GM19025 (cell line): Measurements from ENCODE around the gene EBPL.
"Not testable (repeated sequence)": the region's sequence is repeated elsewhere in the genome, so short reads cannot be mapped to it uniquely, and the experiment has no call there.

Experiments used
- ATAC-seq: cut with Tn5 transposase; IDR thresholded peaks from one replicate; pipeline ENCODE4 v1.9.1; 2021; ENCODE audit warnings: mild to moderate bottlenecking, low read depth, moderate library complexity; ENCODE audit not compliant: unreplicated experiment

The EBPL gene

GRCh38 chr13:49638030-49638743, 53.1 kb downstream of the EBPL start:
- no peak for ATAC-seq

DNA sequence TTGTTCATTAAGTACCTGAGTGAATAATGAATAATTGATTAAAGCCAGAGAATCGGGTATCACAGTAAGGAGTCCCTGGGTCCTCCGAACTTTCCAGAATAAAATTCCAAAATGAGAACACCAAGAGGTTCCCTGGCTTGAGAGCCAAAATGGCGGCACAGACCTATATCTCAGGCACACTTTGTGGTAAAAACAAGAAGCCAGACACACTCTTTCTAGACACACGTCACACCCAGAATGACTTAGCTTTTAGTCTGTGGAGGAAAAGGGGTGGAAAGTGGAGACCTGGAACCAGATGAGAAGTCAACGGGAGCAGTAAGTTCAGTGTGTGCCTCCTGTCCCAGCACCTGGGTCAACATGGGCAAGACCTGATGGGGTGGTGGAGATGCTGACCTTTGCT, 54.6 kb downstream of the EBPL start:
- ATAC-seq = no peak

DNA sequence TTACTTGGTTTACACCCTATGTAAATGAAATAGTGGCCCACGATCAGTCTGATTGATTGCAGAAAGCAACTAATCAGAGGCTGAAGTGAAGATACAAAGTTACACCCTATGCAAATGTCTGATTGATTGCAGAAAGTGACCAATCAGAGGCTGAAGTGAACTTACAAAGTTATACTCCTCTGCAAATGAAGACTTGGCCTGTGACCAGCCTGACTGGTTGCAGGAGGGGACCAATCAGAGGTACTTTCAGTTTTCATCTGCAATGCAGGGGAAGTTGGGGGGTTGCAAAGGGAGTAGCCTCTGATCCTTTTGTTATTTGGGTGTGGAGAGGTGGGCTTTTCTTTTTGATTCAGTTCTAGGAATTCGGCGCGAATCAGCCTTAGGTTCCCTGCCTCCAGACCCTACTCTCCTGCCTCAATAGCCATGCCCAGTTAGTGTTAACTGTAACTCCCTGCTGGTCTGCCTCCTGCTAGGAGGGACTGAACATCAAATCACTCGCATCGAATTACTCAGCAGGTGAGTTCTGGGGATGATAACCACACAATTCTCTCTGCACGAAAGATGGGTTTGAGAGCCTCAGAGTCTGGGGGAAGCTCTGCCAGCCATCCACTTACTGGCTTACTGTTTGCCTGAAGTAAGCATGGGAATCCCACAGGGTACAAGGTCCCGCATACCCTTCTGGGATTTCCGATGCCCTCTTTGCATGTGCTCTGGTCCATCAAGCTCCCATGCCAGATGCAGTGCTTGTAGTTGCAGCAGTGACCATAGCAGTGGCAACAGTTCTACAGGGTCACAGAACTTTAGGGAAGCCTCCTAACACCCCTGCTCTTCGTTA, 55.5 kb downstream of the EBPL start:
- ATAC-seq = peak; percentile 54

GRCh38 chr13:49633710-49634109, 57.6 kb downstream of the EBPL start:
- no peak for ATAC-seq

GRCh38 chr13:49632156-49632555, 59.1 kb downstream of the EBPL start:
- ATAC-seq = no peak

- no peak for ATAC-seq
Observed at GRCh38 chr13:49630580-49630979, 60.7 kb downstream of the EBPL start.

- no peak for ATAC-seq
Observed at GRCh38 chr13:49629947-49630346, 61.3 kb downstream of the EBPL start.

DNA sequence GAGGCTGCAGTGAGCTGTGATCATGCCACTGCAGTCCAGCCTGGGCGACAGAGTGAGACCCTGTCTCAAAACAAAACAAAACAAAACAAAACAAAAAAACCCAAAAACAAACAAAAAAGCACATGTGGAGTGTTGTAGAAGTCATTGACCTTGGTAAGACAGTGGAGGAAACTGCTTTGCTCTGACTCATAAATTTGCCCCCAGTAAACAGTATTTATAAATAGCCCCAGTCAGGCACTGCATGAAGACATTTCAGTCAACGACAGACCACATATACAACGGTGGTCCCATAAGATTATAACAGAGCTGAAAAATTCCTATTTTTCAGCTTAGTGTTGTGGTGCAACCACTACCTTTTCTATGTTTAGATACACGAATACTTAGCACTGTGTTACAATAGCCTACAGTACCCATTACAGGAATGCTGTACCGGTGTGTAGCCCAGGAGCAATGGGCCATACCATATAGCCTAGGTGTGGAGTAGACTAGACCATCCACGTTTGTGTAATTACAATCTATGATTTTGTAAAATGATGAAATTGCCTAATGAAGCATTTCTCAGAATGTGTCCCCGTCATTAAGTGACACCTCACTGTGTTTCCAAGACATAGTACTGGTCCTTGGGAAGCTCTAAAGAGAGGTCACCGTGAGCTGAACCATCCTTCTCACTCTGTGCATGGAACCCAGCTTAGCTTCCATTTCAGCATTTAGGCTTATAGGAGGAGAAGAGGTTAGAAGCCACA, 61.9 kb downstream of the EBPL start:
- ATAC-seq = no peak

GRCh38 chr13:49627831-49628652, 63.2 kb downstream of the EBPL start, which contains the start of gene ARL11:
ARL11 (plus strand) TSS chr13:49628507; CDS start chr13:49630448, 1,941 bp downstream.
- ATAC-seq = peak; percentile 91

DNA sequence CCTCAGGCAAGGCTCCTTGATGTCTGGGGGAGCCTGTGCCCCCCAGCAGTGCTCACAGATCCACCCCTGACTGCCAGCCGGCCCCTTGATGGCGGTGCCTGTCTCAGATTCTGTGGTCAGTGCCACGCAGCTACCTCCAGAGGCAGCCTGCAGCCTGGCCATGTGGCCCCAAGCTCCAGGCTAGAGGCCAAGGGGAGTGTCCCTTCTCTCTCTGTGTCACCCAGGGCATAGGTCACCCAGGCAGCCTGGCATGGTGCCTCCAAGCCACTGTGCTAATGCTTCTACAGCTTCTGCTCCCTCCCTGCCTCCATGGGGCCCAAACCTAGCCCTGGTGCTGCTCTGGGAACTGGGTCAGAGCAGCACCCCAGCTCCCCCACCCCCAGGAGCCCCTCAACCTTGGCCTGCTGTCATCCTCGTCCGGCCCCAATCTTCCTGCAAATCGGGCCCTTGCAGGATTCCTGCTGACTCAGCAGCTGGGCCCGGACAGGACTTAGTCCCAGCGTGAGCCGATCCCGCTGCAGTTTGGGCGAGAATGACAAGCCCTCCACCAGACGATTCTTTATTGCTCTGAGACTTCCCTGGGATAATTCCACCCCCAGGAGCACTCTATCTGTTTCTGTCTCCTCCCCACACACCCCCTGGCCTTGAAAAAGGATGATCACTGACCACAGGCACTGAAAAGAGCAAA, 65.8 kb downstream of the EBPL start:
- no peak for ATAC-seq

DNA sequence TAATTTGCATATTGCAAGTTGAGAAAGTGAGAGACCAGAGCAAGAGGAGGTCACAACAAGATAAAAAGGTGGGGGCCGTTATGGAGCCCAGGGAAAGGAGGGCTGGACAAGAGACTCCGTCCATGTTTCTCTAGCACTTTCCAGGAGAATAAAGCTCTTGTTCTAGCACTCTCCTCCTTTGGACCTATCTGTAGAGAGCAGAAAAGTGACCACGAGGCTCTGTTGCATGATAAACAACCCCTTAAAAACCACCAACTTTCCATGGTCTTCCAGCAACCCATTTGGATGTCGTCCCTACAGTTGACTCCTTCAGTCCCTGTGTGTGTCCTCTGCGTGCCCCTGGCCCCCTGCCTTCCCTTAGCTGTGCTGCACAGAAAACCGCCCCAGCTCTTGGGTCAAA, 67.1 kb downstream of the EBPL start:
- ATAC-seq = no peak

GRCh38 chr13:49622174-49622946, 68.9 kb downstream of the EBPL start:
- no peak for ATAC-seq

DNA sequence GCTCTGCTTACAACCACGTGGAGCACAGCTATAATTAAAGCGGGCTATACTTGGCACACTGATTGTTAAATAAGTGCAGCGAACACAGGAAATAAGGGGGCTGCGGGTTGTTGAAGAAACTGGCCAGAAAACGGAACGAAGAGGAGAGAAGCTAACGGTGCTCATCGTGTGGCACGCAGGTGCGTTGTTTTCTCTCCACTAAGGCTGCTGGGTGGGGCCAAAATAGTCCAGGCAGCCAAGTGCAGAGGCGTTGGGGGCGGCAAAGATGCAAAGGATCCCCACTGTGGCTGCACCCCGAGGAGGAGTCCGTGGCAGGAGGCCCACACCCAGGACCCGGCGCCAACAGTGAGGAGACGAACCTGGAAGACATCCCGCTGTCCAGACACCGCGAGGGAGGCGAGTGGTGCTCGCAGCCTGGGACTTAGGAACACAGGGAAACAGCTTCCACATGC, 71.1 kb downstream of the EBPL start:
- ATAC-seq = peak; percentile 68

DNA sequence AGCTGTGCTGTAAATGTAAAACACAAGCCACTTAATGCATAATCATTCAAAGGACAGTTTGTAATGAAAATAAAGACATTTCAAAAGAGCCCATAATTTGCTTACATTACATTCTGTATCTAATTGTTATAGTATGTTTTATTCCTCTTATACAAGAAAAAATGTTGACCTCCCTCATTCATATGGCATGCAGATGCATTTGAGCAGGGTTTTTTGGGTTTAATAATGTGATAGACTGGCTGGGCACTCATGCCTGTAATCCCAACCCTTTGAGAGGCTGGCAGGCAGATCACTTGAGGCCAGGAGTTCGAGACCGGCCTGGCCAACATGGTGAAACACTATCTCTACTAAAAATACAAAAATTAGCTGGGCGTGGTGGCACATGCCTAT, 74.6 kb downstream of the EBPL start:
- ATAC-seq = no peak

- no peak for ATAC-seq
Observed at GRCh38 chr13:49615836-49616675, 75.2 kb downstream of the EBPL start.

- not testable (repeated sequence) for ATAC-seq
Observed at GRCh38 chr13:49612042-49612441, 79.2 kb downstream of the EBPL start.
